ENCODE data around the gene IL6R. TPM values are rescaled to one million over a fixed set of nuclear protein-coding genes. Genes with fewer than 3 reads are reported as not detected.

The IL6R gene
- total RNA-seq, 2 donors from 2014 or later: 31.7 to 38.2 TPM

GRCh38 chr1:154430903-154431302 lies 25.8 kb downstream of the IL6R start:
- Histone ChIP-seq H3K9me3 (no peaks in the 10 kb centered on the region), H3K27me3 (no peaks in the 10 kb centered on the region), H3K4me1 (peaks cover 22% of the 10 kb centered on the region), H3K4me3 (no peak overlapping the region), H3K36me3 (no peaks in the 10 kb centered on the region), H3K9ac (ENCODE audit: low read depth in 2 of 2, low read length in 2 of 2) (peak overlapping the region in 1 of 2 donors; percentile 34), H3K27ac (peak overlapping the region; percentile 27)
- DNase-seq: no peak
- intact Hi-C loops (cut with DNase I): no loop called here
- TF ChIP-seq CTCF (IDR thresholded peaks at IDR 0.05): no peak

- no peak for TF ChIP-seq CTCF (IDR thresholded peaks at IDR 0.05)
- DNase-seq: no peak
- H3K36me3 ChIP-seq: no peaks in the 10 kb centered on the region
- intact Hi-C loops (cut with DNase I): no loop called here
- peaks cover 20% of the 10 kb centered on the region for H3K4me1 ChIP-seq
- no peak overlapping the region for H3K4me3 ChIP-seq
- no peaks in the 10 kb centered on the region for H3K27me3 ChIP-seq
- H3K9me3 ChIP-seq: no peaks in the 10 kb centered on the region
- peak overlapping the region; percentile 21 for H3K27ac ChIP-seq
- no peak overlapping the region for H3K9ac ChIP-seq (ENCODE audit: low read depth in 2 of 2, low read length in 2 of 2)
Measured at GRCh38 chr1:154431586-154432373, 26.6 kb downstream of the IL6R start.

- Histone ChIP-seq H3K9ac (ENCODE audit: low read depth in 2 of 2, low read length in 2 of 2) (peak overlapping the region in 1 of 2 donors; percentile 1), H3K27me3 (no peaks in the 10 kb centered on the region), H3K9me3 (no peaks in the 10 kb centered on the region), H3K36me3 (no peaks in the 10 kb centered on the region), H3K4me3 (no peak overlapping the region), H3K4me1 (peaks cover 13% of the 10 kb centered on the region), H3K27ac (peak overlapping the region; percentile 52)
- TF ChIP-seq CTCF (IDR thresholded peaks at IDR 0.05): no peak
- no peak for DNase-seq
- intact Hi-C loops (cut with DNase I): no loop called here
Measured at GRCh38 chr1:154433161-154433764, 28.1 kb downstream of the IL6R start.

- H3K4me1 ChIP-seq: peaks cover 14% of the 10 kb centered on the region
- intact Hi-C loops (cut with DNase I): no loop called here
- H3K27me3 ChIP-seq: no peaks in the 10 kb centered on the region
- H3K9me3 ChIP-seq: no peaks in the 10 kb centered on the region
- H3K4me3 ChIP-seq: no peak overlapping the region
- H3K27ac ChIP-seq: peak overlapping the region; percentile 52
- H3K9ac ChIP-seq (ENCODE audit: low read depth in 2 of 2, low read length in 2 of 2): peak overlapping the region in 1 of 2 donors; percentile 74
- TF ChIP-seq CTCF (IDR thresholded peaks at IDR 0.05): no peak
- no peaks in the 10 kb centered on the region for H3K36me3 ChIP-seq
- peak; percentile 79 for DNase-seq
Measured at GRCh38 chr1:154434346-154435085, 29.4 kb downstream of the IL6R start.

GRCh38 chr1:154435599-154436200 lies 30.6 kb downstream of the IL6R start:
- Histone ChIP-seq H3K4me1 (peaks cover 5% of the 10 kb centered on the region), H3K9me3 (no peaks in the 10 kb centered on the region), H3K36me3 (no peaks in the 10 kb centered on the region), H3K9ac (ENCODE audit: low read depth in 2 of 2, low read length in 2 of 2) (no peak overlapping the region), H3K27me3 (no peaks in the 10 kb centered on the region), H3K27ac (no peak overlapping the region), H3K4me3 (no peak overlapping the region)
- no peak for TF ChIP-seq CTCF (IDR thresholded peaks at IDR 0.05)
- intact Hi-C loops (cut with DNase I): no loop called here
- DNase-seq: no peak
